Lung (tissue), 12 donors: ENCODE measurements around the gene EMC6. TPM values are rescaled to one million over a fixed set of nuclear protein-coding genes. Genes with fewer than 3 reads are reported as not detected.
A peak's percentile ranks its signal among the peaks of the same experiment; 100 is the strongest.

Source experiments
- ATAC-seq: fragments of 200-7000 bp; cut with Tn5 transposase; one replicate; pipeline ENCODE4 v1.9.1; 2020; ENCODE audit warnings: moderate number of reproducible peaks; ENCODE audit not compliant: insufficient read depth, low FRiP score
- DNase-seq, 3 donors: peaks; one replicate each; pipeline ENCODE4 v3.0.0-alpha.2; 2013 to 2017
- H3K27ac ChIP-seq, 2 donors: one replicate each; pipeline ENCODE4 v1.5.1; 2013; ENCODE audit warnings: mild to moderate bottlenecking in 2 of 2, moderate library complexity in 2 of 2, control low read depth in 1 of 2, inconsistent platforms in 1 of 2, low read depth in 1 of 2, low read length in 1 of 2
- H3K27me3 ChIP-seq, 3 donors: one replicate each; pipeline ENCODE4 v1.5.1; 2013; ENCODE audit warnings: low read length in 2 of 3; ENCODE audit not compliant: control insufficient read depth in 3 of 3, insufficient read depth in 3 of 3
- H3K36me3 ChIP-seq, 4 donors: one replicate each; pipeline ENCODE4 v1.5.1; 2013; ENCODE audit warnings: low read length in 4 of 4, mild to moderate bottlenecking in 1 of 4, moderate library complexity in 1 of 4; ENCODE audit not compliant: control insufficient read depth in 4 of 4, insufficient read depth in 4 of 4
- H3K4me1 ChIP-seq, 5 donors: one replicate each; pipeline ENCODE4 v1.5.1; 2013; ENCODE audit warnings: low read length in 5 of 5, mild to moderate bottlenecking in 2 of 5, moderate library complexity in 1 of 5; ENCODE audit not compliant: control insufficient read depth in 5 of 5, insufficient read depth in 5 of 5
- H3K4me3 ChIP-seq: one replicate; pipeline ENCODE4 v1.5.1; 2013; ENCODE audit warnings: mild to moderate bottlenecking, control low read depth, moderate library complexity
- H3K9ac ChIP-seq, 2 donors: one replicate each; pipeline ENCODE4 v1.5.1; 2013; ENCODE audit warnings: low read length in 2 of 2, control low read depth in 1 of 2; ENCODE audit not compliant: insufficient read depth in 1 of 2
- H3K9me3 ChIP-seq, 4 donors: one replicate each; pipeline ENCODE4 v1.5.1; 2013; ENCODE audit warnings: low read length in 3 of 4, mild to moderate bottlenecking in 1 of 4, moderate library complexity in 1 of 4; ENCODE audit not compliant: control insufficient read depth in 4 of 4, insufficient read depth in 3 of 4
- CTCF ChIP-seq: IDR thresholded peaks from 2 replicates; pipeline ENCODE4 v1.5.1; 2012; ENCODE audit warnings: mild to moderate bottlenecking; ENCODE audit errors: control extremely low read depth, extremely low read depth
- WGBS, 2 donors: extraction: QIAGEN DNeasy Blood & Tissue Kit; methylation state at CpG; one replicate each; pipeline ENCODE4 v1.1.7; 2013; 5-methylcytosine and 5-hydroxymethylcytosine counted together
- polyA plus RNA-seq, 2 donors: library from polyadenylated mRNA; stranded (reverse); fragments of 200-250 nt; gene quantifications; one replicate each; pipeline ENCODE4 v1.2.1, GENCODE V29; 2013
- total RNA-seq, 2 donors: library from RNA; depleted of rRNA in 1 of 2; stranded (reverse); fragments of >200 nt in 1 of 2; gene quantifications; one replicate each; pipeline ENCODE4 v1.2.1, GENCODE V29; 2014 to 2021
- donor health status: control.
- donor health status: control.
- donor health status: Bipolar disorder and iron deficiency.
- donor health status: healthy.
- donor health status: DM: yes; HTN: yes; CAD: no.

The EMC6 gene
- total and polyA plus RNA-seq, 4 donors = 10.9 to 93.4 (median 62.5) TPM

DNA sequence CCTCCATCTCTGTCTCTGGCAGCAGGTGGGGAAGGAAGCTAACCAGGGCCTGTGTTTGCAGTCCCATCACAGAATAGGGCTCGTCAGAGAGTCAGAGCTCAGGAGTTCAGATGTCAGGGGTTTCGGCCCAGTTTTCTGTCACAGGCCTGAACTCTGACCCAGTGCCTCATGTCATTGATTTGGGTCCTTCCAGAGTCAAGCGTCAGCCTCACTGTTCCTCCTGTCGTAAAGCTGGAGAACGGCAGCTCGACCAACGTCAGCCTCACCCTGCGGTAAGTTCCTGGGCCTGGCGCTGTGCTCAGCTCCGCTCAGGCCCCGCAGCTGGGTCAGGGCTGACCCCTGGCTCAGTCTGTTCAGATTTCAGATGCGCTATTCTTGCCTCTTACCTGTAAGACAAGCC, 21.4 kb upstream of the EMC6 start:
- ATAC-seq (no peak), DNase-seq (no peak)
- WGBS, 2 donors = 86 to 93% methylated on average over 12 of the region's 12 CpGs
- no peaks in the 10 kb centered on the region for H3K4me1 ChIP-seq
- H3K36me3 ChIP-seq = peaks cover 0 to 25% (median 6%) of the 10 kb centered on the region in 4 donors
- no peak overlapping the region for H3K9ac ChIP-seq
- no peaks in the 10 kb centered on the region for H3K9me3 ChIP-seq
- no peak overlapping the region for H3K4me3 ChIP-seq
- H3K27ac ChIP-seq = no peak overlapping the region
- no peaks in the 10 kb centered on the region for H3K27me3 ChIP-seq
- no peak for TF ChIP-seq CTCF

DNA sequence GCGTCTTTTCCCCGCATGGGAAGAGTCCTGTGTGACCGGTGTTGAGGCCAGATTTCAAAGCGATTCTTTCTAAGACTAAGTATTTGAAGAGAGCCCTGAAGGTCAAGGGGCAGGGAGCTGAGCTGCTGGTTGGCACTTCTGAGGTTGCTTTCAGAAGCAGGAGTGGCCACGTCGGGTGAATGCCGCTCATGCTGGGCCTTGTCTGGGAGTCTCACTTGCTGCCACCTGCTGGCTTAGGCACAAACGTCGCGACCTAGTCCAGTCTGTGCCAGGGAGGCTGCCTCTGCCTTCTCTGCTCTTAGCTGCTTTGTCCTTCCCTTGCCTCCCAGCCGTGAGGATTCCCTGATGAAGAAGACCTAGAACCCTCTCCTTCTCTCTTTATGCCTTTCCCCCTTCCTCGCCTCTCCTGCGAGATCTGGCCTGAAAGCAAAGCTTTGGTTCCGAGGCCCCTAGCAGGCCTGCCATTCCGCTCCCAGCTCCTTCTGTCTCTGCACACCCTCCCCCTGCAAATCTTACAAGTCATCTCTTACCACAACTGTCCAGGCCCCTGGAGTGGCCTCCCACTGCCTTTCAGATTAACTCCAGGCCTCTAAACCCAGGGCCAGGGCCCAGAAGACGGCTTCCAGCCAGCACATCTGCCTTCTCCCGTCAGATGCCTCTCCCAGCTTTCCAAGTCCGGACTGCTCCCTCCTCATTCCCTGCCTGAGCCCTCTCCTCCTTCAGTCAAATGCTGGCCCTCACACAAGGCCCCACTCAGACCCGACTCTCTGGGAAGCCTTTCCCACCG, 20.6 kb upstream of the EMC6 start:
- Histone ChIP-seq H3K27ac (no peak overlapping the region), H3K9ac (no peak overlapping the region), H3K9me3 (no peaks in the 10 kb centered on the region), H3K27me3 (no peaks in the 10 kb centered on the region), H3K4me3 (no peak overlapping the region), H3K36me3 (peaks cover 0 to 27% (median 6%) of the 10 kb centered on the region in 4 donors), H3K4me1 (no peaks in the 10 kb centered on the region)
- TF ChIP-seq CTCF = no peak
- 72 to 74% methylated on average over 20 of the region's 20 CpGs for WGBS, 2 donors
- no peak for ATAC-seq
- peak; percentile 76 to 80 (median 77) for DNase-seq

GRCh38 chr17:3655766-3656165, 12.8 kb upstream of the EMC6 start:
- Histone ChIP-seq H3K4me3 (no peak overlapping the region), H3K4me1 (peaks cover 0 to 17% (median 0%) of the 10 kb centered on the region in 5 donors), H3K27ac (no peak overlapping the region), H3K9ac (no peak overlapping the region), H3K36me3 (peaks cover 0 to 19% (median 0%) of the 10 kb centered on the region in 4 donors), H3K9me3 (no peaks in the 10 kb centered on the region), H3K27me3 (no peaks in the 10 kb centered on the region)
- whole genome bisulfite sequencing, 2 donors = 94 to 95% methylated on average over 11 of the region's 11 CpGs
- ATAC-seq = no peak
- no peak for TF ChIP-seq CTCF
- no peak for DNase-seq
